Nephron (organoid): Measurements from ENCODE around the gene MYLK.

Source experiments
- H3K27ac Mint-ChIP-seq, 3 experiments: 2 replicates each; pipeline ENCODE4 v1.8.0; 2020; ENCODE audit warnings: mixed read lengths in 3 of 3, mild to moderate bottlenecking in 2 of 3, moderate library complexity in 1 of 3
- H3K27me3 Mint-ChIP-seq: 2 replicates; pipeline ENCODE4 v1.8.0; 2021; ENCODE audit warnings: low read depth, mild to moderate bottlenecking, moderate library complexity, mixed read lengths
- H3K36me3 Mint-ChIP-seq: 2 replicates; pipeline ENCODE4 v1.8.0; 2020; ENCODE audit warnings: low read depth, mixed read lengths
- H3K4me1 Mint-ChIP-seq: 2 replicates; pipeline ENCODE4 v1.8.0; 2020; ENCODE audit warnings: mixed read lengths
- H3K4me3 Mint-ChIP-seq, 3 experiments: 2 replicates each; pipeline ENCODE4 v1.8.0; 2020; ENCODE audit warnings: mild to moderate bottlenecking in 3 of 3, mixed read lengths in 3 of 3, moderate library complexity in 2 of 3
- H3K9me3 Mint-ChIP-seq: 2 replicates; pipeline ENCODE4 v1.8.0; 2020; ENCODE audit warnings: mixed read lengths
- CTCF ChIP-seq, 3 experiments: fragments of 200-600 bp; sonication (generic); IDR thresholded peaks; one replicate each; pipeline ENCODE4 v1.5.0; 2021; ENCODE audit warnings: antibody characterized with exemption in 3 of 3; ENCODE audit not compliant: unreplicated experiment in 3 of 3

MYLK gene

GRCh38 chr3:123884203-123884831 is at the start of gene MYLK:
MYLK (minus strand) TSS chr3:123884332; CDS start chr3:123793841, 90,491 bp downstream.
- peaks cover 8% of the 10 kb centered on the region for H3K4me1 Mint-ChIP-seq
- H3K9me3 Mint-ChIP-seq: peaks cover 5% of the 10 kb centered on the region
- TF ChIP-seq CTCF (IDR thresholded peaks at IDR 0.05; ENCODE audit: unreplicated experiment in 3 of 3): no peak
- peaks cover 52% of the 10 kb centered on the region for H3K27me3 Mint-ChIP-seq
- no peak within 1 kb of the TSS for H3K27ac Mint-ChIP-seq
- no peaks in the 10 kb centered on the region for H3K36me3 Mint-ChIP-seq
- peak within 1 kb of the TSS; percentile 80 to 87 (median 85) for H3K4me3 Mint-ChIP-seq

DNA sequence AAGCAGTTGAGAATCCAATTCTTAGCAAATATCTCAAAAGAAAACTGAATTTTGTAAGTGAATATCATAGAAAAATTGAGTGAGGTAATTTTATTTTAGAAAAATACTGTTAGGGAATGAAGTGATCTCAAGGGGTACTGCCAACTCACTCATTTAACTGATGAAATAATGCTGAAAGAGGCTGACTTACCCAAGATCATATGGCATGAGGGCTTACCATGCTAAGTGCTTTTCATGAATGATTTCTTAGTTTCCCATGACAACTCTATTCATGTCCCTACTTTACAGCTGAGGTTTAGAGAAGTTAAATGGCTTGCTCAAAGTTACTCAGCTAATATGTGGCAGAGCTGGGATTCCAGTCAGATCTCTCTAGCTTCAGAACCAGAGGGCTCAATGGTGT is 46.3 kb upstream of the MYLK start:
- no peaks in the 10 kb centered on the region for H3K9me3 Mint-ChIP-seq
- H3K4me3 Mint-ChIP-seq: no peak overlapping the region
- TF ChIP-seq CTCF (IDR thresholded peaks at IDR 0.05; ENCODE audit: unreplicated experiment in 3 of 3): no peak
- H3K27ac Mint-ChIP-seq: no peak overlapping the region
- H3K27me3 Mint-ChIP-seq: no peaks in the 10 kb centered on the region
- H3K4me1 Mint-ChIP-seq: no peaks in the 10 kb centered on the region
- H3K36me3 Mint-ChIP-seq: peaks cover 61% of the 10 kb centered on the region

GRCh38 chr3:123929325-123929724 is 45.2 kb upstream of the MYLK start:
- TF ChIP-seq CTCF (IDR thresholded peaks at IDR 0.05; ENCODE audit: unreplicated experiment in 3 of 3): no peak
- no peaks in the 10 kb centered on the region for H3K4me1 Mint-ChIP-seq
- no peak overlapping the region for H3K27ac Mint-ChIP-seq
- peaks cover 2% of the 10 kb centered on the region for H3K9me3 Mint-ChIP-seq
- no peaks in the 10 kb centered on the region for H3K27me3 Mint-ChIP-seq
- H3K36me3 Mint-ChIP-seq: peaks cover 71% of the 10 kb centered on the region
- no peak overlapping the region for H3K4me3 Mint-ChIP-seq

DNA sequence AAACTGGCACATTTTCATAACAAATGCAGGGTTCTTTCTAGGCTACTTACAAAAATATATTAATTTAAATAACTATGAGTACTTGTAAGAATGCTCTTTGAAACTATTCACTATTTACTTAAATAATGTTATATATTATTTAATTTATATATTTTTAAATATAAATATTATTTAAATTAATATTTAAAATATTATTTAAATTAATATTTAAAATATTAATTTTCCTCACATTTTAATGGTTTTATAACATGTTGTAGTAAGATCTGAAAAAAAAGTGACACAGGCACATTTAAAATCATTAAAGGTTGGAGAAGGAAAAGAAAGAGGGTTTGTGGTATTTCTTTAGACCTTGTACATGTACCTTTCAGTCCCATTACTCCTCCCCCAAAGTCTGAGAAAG is 42.3 kb upstream of the MYLK start:
- no peaks in the 10 kb centered on the region for H3K27me3 Mint-ChIP-seq
- no peak overlapping the region for H3K27ac Mint-ChIP-seq
- TF ChIP-seq CTCF (IDR thresholded peaks at IDR 0.05; ENCODE audit: unreplicated experiment in 3 of 3): no peak
- peaks cover 29% of the 10 kb centered on the region for H3K9me3 Mint-ChIP-seq
- peaks cover 75% of the 10 kb centered on the region for H3K36me3 Mint-ChIP-seq
- H3K4me1 Mint-ChIP-seq: no peaks in the 10 kb centered on the region
- H3K4me3 Mint-ChIP-seq: no peak overlapping the region

DNA sequence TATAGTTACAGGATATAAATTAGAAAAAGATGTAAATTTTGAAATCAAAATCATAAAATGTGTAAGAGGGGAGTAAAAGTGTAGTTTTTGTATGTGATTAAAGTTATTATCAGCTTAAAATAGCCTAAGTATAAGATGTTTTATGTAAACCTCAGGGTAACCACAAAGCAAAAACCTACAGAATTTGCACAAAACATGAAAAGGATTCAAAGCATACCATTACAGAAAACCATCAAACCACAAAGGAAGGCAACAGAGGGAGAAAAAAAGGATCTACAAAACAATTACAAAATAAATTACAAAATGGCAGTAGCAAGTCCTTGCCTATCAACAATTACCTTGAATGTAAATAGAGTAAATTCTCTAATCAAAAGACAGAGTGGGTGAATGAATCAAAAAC is 36.7 kb upstream of the MYLK start:
- no peak overlapping the region for H3K4me3 Mint-ChIP-seq
- H3K27me3 Mint-ChIP-seq: no peaks in the 10 kb centered on the region
- H3K27ac Mint-ChIP-seq: no peak overlapping the region
- TF ChIP-seq CTCF (IDR thresholded peaks at IDR 0.05; ENCODE audit: unreplicated experiment in 3 of 3): no peak
- peaks cover 53% of the 10 kb centered on the region for H3K9me3 Mint-ChIP-seq
- no peaks in the 10 kb centered on the region for H3K4me1 Mint-ChIP-seq
- peaks cover 85% of the 10 kb centered on the region for H3K36me3 Mint-ChIP-seq

- H3K9me3 Mint-ChIP-seq: peaks cover 53% of the 10 kb centered on the region
- TF ChIP-seq CTCF (IDR thresholded peaks at IDR 0.05; ENCODE audit: unreplicated experiment in 3 of 3): no peak
- no peak overlapping the region for H3K4me3 Mint-ChIP-seq
- no peak overlapping the region for H3K27ac Mint-ChIP-seq
- no peaks in the 10 kb centered on the region for H3K4me1 Mint-ChIP-seq
- H3K36me3 Mint-ChIP-seq: peaks cover 84% of the 10 kb centered on the region
- no peaks in the 10 kb centered on the region for H3K27me3 Mint-ChIP-seq
These were observed 36.3 kb upstream of the MYLK start for GRCh38 chr3:123920383-123920782.
